Neuronal stem cell (in vitro differentiated cells): ENCODE results near the gene CELF1. TPM values are rescaled to one million over a fixed set of nuclear protein-coding genes. Genes with fewer than 3 reads are reported as not detected.

ENCODE experiments used
- DNase-seq: peaks from one replicate; pipeline ENCODE4 v3.0.0-alpha.2; 2013; ENCODE audit warnings: low spot score
- H2AFZ ChIP-seq: one replicate; pipeline ENCODE4 v1.6.1; 2013; ENCODE audit warnings: mild to moderate bottlenecking, low read length, inconsistent platforms
- H2AK5ac ChIP-seq: 2 replicates; pipeline ENCODE4 v1.6.1; 2013; ENCODE audit warnings: low read depth, mild to moderate bottlenecking, inconsistent platforms, low read length, moderate library complexity, mixed read lengths
- H2BK120ac ChIP-seq: 2 replicates; pipeline ENCODE4 v1.6.1; 2013; ENCODE audit warnings: low read depth, mild to moderate bottlenecking, inconsistent platforms, low read length, moderate library complexity, mixed read lengths
- H2BK12ac ChIP-seq: one replicate; pipeline ENCODE4 v1.6.1; 2013; ENCODE audit warnings: low read length, inconsistent platforms
- H2BK15ac ChIP-seq: 2 replicates; pipeline ENCODE4 v1.6.1; 2013; ENCODE audit warnings: mild to moderate bottlenecking, low read length, inconsistent platforms, mixed read lengths
- H2BK5ac ChIP-seq: one replicate; pipeline ENCODE4 v1.6.1; 2013; ENCODE audit warnings: inconsistent platforms, mild to moderate bottlenecking, low read length, moderate library complexity
- H3K14ac ChIP-seq: one replicate; pipeline ENCODE4 v1.6.1; 2013; ENCODE audit warnings: low read length, inconsistent platforms
- H3K18ac ChIP-seq: 2 replicates; pipeline ENCODE4 v1.6.1; 2013; ENCODE audit warnings: low read length, inconsistent platforms
- H3K23ac ChIP-seq: 2 replicates; pipeline ENCODE4 v1.6.1; 2013; ENCODE audit warnings: low read depth, mild to moderate bottlenecking, mixed read lengths, low read length, inconsistent platforms; ENCODE audit not compliant: poor library complexity
- H3K27ac ChIP-seq: replicated peaks from 3 replicates; pipeline ENCODE4 v1.5.1; 2013; ENCODE audit warnings: low read length, inconsistent platforms
- H3K27me3 ChIP-seq, 3 experiments: 2 replicates each; pipeline ENCODE4 v1.6.1; 2013; ENCODE audit warnings: low read length in 3 of 3, mild to moderate bottlenecking in 2 of 3, inconsistent platforms in 1 of 3, low read depth in 1 of 3, mixed read lengths in 1 of 3, moderate library complexity in 1 of 3; ENCODE audit not compliant: control insufficient read depth in 3 of 3, insufficient read depth in 3 of 3
- H3K36me3 ChIP-seq, 2 donors: replicated peaks in 1 of 2; 2 replicates each; pipeline ENCODE4 v1.6.1; 2013; ENCODE audit warnings: low read length in 2 of 2; ENCODE audit not compliant: control insufficient read depth in 2 of 2, insufficient read depth in 2 of 2
- H3K4ac ChIP-seq: 2 replicates; pipeline ENCODE4 v1.6.1; 2013; ENCODE audit warnings: inconsistent platforms, mild to moderate bottlenecking, low read length, moderate library complexity
- H3K4me1 ChIP-seq, 2 donors: 1 replicate in 1 of 2; 2 replicates in 1 of 2; pipeline ENCODE4 v1.6.1; 2013; ENCODE audit warnings: low read length in 2 of 2, low read depth in 1 of 2; ENCODE audit not compliant: control insufficient read depth in 2 of 2, insufficient read depth in 1 of 2
- H3K4me2 ChIP-seq: one replicate; pipeline ENCODE4 v1.6.1; 2013; ENCODE audit warnings: mild to moderate bottlenecking, low read length, inconsistent platforms; ENCODE audit not compliant: insufficient read depth, poor library complexity, severe bottlenecking
- H3K4me3 ChIP-seq, 2 donors: 2 replicates each; pipeline ENCODE4 v1.5.1; 2013; ENCODE audit warnings: low read length in 2 of 2, mild to moderate bottlenecking in 2 of 2, inconsistent platforms in 1 of 2, moderate library complexity in 1 of 2
- H3K79me1 ChIP-seq: one replicate; pipeline ENCODE4 v1.6.1; 2013; ENCODE audit warnings: low read depth, mild to moderate bottlenecking, inconsistent platforms, low read length, moderate library complexity
- H3K9ac ChIP-seq: one replicate; pipeline ENCODE4 v1.6.1; 2013; ENCODE audit warnings: mild to moderate bottlenecking, low read depth, low read length, inconsistent platforms; ENCODE audit not compliant: poor library complexity
- H3K9me3 ChIP-seq, 2 donors: replicated peaks in 1 of 2; 2 replicates each; pipeline versions ENCODE3 to v1.6.1; 2013; ENCODE audit warnings: low read length in 2 of 2, mild to moderate bottlenecking in 2 of 2, inconsistent platforms in 1 of 2, low read depth in 1 of 2, mixed read lengths in 1 of 2, moderate library complexity in 1 of 2; ENCODE audit not compliant: control insufficient read depth in 2 of 2, insufficient read depth in 1 of 2
- H4K8ac ChIP-seq: one replicate; pipeline ENCODE4 v1.6.1; 2013; ENCODE audit warnings: low read depth, mild to moderate bottlenecking, inconsistent platforms, low read length, moderate library complexity
- H4K91ac ChIP-seq: one replicate; pipeline ENCODE4 v1.6.1; 2013; ENCODE audit warnings: low read length, low read depth, mild to moderate bottlenecking, inconsistent platforms; ENCODE audit not compliant: poor library complexity
- WGBS, 2 donors: extraction: QIAGEN DNeasy Blood & Tissue Kit; methylation state at CpG; one replicate each; pipeline ENCODE4 v1.1.7; 2013; ENCODE audit warnings: missing lambda C conversion rate in 2 of 2, mixed read lengths in 1 of 2; ENCODE audit not compliant: insufficient read length in 2 of 2, insufficient replicate concordance in 1 of 2; ENCODE audit errors: extremely low coverage in 2 of 2; 5-methylcytosine and 5-hydroxymethylcytosine counted together
- small RNA-seq: library from polyadenylated mRNA; stranded (forward); fragments of <200 nt; extraction: miRNeasy Mini kit (QIAGEN cat#:217004); gene quantifications from one replicate; pipeline ENCODE3, GENCODE V24; 2013; ENCODE audit not compliant: insufficient read depth

CELF1 gene

GRCh38 chr11:47415949-47416472 is 136.9 kb downstream of the CELF1 start:
- DNase-seq, result no peak
- Histone ChIP-seq H3K36me3 (peaks cover 44 to 81% of the 10 kb centered on the region in 2 donors), H3K27ac (peak overlapping the region; percentile 46), H3K4me3 (no peak overlapping the region), H2BK12ac (no peak overlapping the region), H3K9ac (peak overlapping the region; percentile 50), H3K4me2 (no peak overlapping the region), H2BK15ac (no peak overlapping the region), H3K27me3 (no peaks in the 10 kb centered on the region), H3K18ac (peak overlapping the region; percentile 71), H3K23ac (peak overlapping the region; percentile 97), H3K9me3 (no peaks in the 10 kb centered on the region), H3K4me1 (no peaks in the 10 kb centered on the region), H2BK5ac (peak overlapping the region; percentile 19), H2BK120ac (no peak overlapping the region), H2AK5ac (no peak overlapping the region), H4K91ac (peak overlapping the region; percentile 53), H4K8ac (peak overlapping the region; percentile 48), H3K14ac (peak overlapping the region; percentile 56), H2AFZ (no peak overlapping the region), H3K4ac (no peak overlapping the region), H3K79me1 (peaks cover 4% of the 10 kb centered on the region)
- no CpG with 5 or more reads among the region's 13 CpGs for whole genome bisulfite sequencing, 2 donors

Small RNAs within 50 kb of the gene (small RNA-seq; reads per million reads assigned to genes)
- gene RN7SL652P, result not detected
- gene RNU5E-10P, result not detected
